HG03469 (cell line): Measurements from ENCODE around the gene TRIM36.

Source experiments
- ATAC-seq: cut with Tn5 transposase; IDR thresholded peaks from one replicate; pipeline ENCODE4 v1.9.1; 2021; ENCODE audit warnings: mild to moderate bottlenecking, moderate library complexity, moderate number of reproducible peaks; ENCODE audit not compliant: unreplicated experiment

The TRIM36 gene

GRCh38 chr5:115079924-115080623 lies 89.6 kb downstream of the TRIM36 start:
- ATAC-seq = no peak
